H9 (cell line): ENCODE measurements around the gene CLCN6. TPM values are rescaled to one million over a fixed set of nuclear protein-coding genes. Genes with fewer than 3 reads are reported as not detected.

ENCODE experiments used
- DNase-seq: peaks from one replicate; pipeline ENCODE4 v3.0.0-alpha.2; 2017
- H2AFZ ChIP-seq: one replicate; pipeline ENCODE4 v1.6.1; 2013; ENCODE audit warnings: mild to moderate bottlenecking, low read length, control low read depth, moderate library complexity
- H2AK5ac ChIP-seq: 2 replicates; pipeline ENCODE4 v1.6.1; 2013; ENCODE audit warnings: low read length, control low read depth, mixed read lengths; ENCODE audit not compliant: insufficient read length
- H2BK120ac ChIP-seq: one replicate; pipeline ENCODE4 v1.6.1; 2013; ENCODE audit warnings: low read depth, mild to moderate bottlenecking, low read length, control low read depth, inconsistent platforms; ENCODE audit not compliant: poor library complexity, severe bottlenecking
- H2BK12ac ChIP-seq: 2 replicates; pipeline ENCODE4 v1.6.1; 2013; ENCODE audit warnings: low read length, control low read depth, mixed read lengths, low read depth; ENCODE audit not compliant: insufficient read length
- H2BK15ac ChIP-seq: 2 replicates; pipeline ENCODE4 v1.6.1; 2013; ENCODE audit warnings: low read depth, low read length, control low read depth
- H2BK20ac ChIP-seq: one replicate; pipeline ENCODE4 v1.6.1; 2013; ENCODE audit warnings: low read depth, mild to moderate bottlenecking, low read length, control low read depth, inconsistent platforms; ENCODE audit not compliant: poor library complexity, severe bottlenecking
- H2BK5ac ChIP-seq: 2 replicates; pipeline ENCODE4 v1.6.1; 2013; ENCODE audit warnings: low read length, control low read depth, mixed read lengths; ENCODE audit not compliant: insufficient read length
- H3K14ac ChIP-seq: 2 replicates; pipeline ENCODE4 v1.6.1; 2013; ENCODE audit warnings: low read length, control low read depth; ENCODE audit not compliant: insufficient read depth
- H3K18ac ChIP-seq: 2 replicates; pipeline ENCODE4 v1.6.1; 2013; ENCODE audit warnings: low read depth, mild to moderate bottlenecking, mixed read lengths, low read length, control low read depth; ENCODE audit not compliant: insufficient read length
- H3K23ac ChIP-seq: 2 replicates; pipeline ENCODE4 v1.6.1; 2013; ENCODE audit warnings: low read length, control low read depth, mixed read lengths, low read depth; ENCODE audit not compliant: insufficient read length
- H3K23me2 ChIP-seq: 2 replicates; pipeline ENCODE4 v1.6.1; 2013; ENCODE audit warnings: low read depth, mild to moderate bottlenecking, mixed read lengths, low read length, control low read depth; ENCODE audit not compliant: insufficient read length, poor library complexity, severe bottlenecking
- H3K27ac ChIP-seq: 2 replicates; pipeline ENCODE4 v1.5.1; 2013; ENCODE audit warnings: low read length, control low read depth, mixed read lengths, low read depth; ENCODE audit not compliant: insufficient read length
- H3K27me3 ChIP-seq: 2 replicates; pipeline ENCODE4 v1.6.1; 2013; ENCODE audit warnings: low read length, control low read depth, inconsistent platforms; ENCODE audit not compliant: insufficient read depth
- H3K4ac ChIP-seq: 2 replicates; pipeline ENCODE4 v1.6.1; 2013; ENCODE audit warnings: low read depth, mild to moderate bottlenecking, control low read depth, inconsistent platforms, low read length, moderate library complexity
- H3K4me1 ChIP-seq: 2 replicates; pipeline ENCODE4 v1.6.1; 2013; ENCODE audit warnings: low read length, control low read depth, inconsistent platforms; ENCODE audit not compliant: insufficient read depth
- H3K4me2 ChIP-seq: 2 replicates; pipeline ENCODE4 v1.6.1; 2013; ENCODE audit warnings: low read length, control low read depth, mixed read lengths; ENCODE audit not compliant: insufficient read length, insufficient read depth
- H3K56ac ChIP-seq: 2 replicates; pipeline ENCODE4 v1.6.1; 2013; ENCODE audit warnings: low read depth, mild to moderate bottlenecking, mixed read lengths, low read length, control low read depth; ENCODE audit not compliant: insufficient read length
- H3K79me1 ChIP-seq: 2 replicates; pipeline ENCODE4 v1.6.1; 2013; ENCODE audit warnings: low read depth, mild to moderate bottlenecking, moderate library complexity, low read length, control low read depth, inconsistent platforms; ENCODE audit not compliant: insufficient read depth, poor library complexity, severe bottlenecking
- H3K79me2 ChIP-seq: 2 replicates; pipeline ENCODE4 v1.6.1; 2013; ENCODE audit warnings: low read length, control low read depth, inconsistent platforms; ENCODE audit not compliant: insufficient read depth
- H3K9ac ChIP-seq: 2 replicates; pipeline ENCODE4 v1.6.1; 2013; ENCODE audit warnings: low read length, control low read depth, mixed read lengths; ENCODE audit not compliant: insufficient read length; ENCODE audit errors: extremely low read depth
- H3K9me3 ChIP-seq: one replicate; pipeline ENCODE4 v1.6.1; 2013; ENCODE audit warnings: low read depth, low read length, inconsistent platforms; ENCODE audit not compliant: control insufficient read depth
- H3T11ph ChIP-seq: one replicate; pipeline ENCODE4 v1.6.1; 2013; ENCODE audit warnings: mild to moderate bottlenecking, low read length, control low read depth, inconsistent platforms
- H4K20me1 ChIP-seq: one replicate; pipeline ENCODE4 v1.6.1; 2013; ENCODE audit not compliant: control insufficient read depth, insufficient read length, insufficient read depth
- H4K5ac ChIP-seq: 2 replicates; pipeline ENCODE4 v1.6.1; 2013; ENCODE audit warnings: low read depth, mild to moderate bottlenecking, mixed read lengths, low read length, control low read depth; ENCODE audit not compliant: insufficient read length
- H4K8ac ChIP-seq: replicated peaks from 2 replicates; pipeline ENCODE4 v1.6.1; 2013; ENCODE audit warnings: low read length, control low read depth, mixed read lengths, low read depth; ENCODE audit not compliant: insufficient read length
- H4K91ac ChIP-seq: 2 replicates; pipeline ENCODE4 v1.6.1; 2013; ENCODE audit warnings: low read depth, mild to moderate bottlenecking, moderate library complexity, mixed read lengths, low read length, control low read depth; ENCODE audit not compliant: insufficient read length
- H3K27ac Mint-ChIP-seq, 3 experiments: 2 replicates in 2 of 3; 3 replicates in 1 of 3; pipeline ENCODE4 v1.8.0; 2020 to 2021; ENCODE audit warnings: mixed read lengths in 3 of 3, mild to moderate bottlenecking in 1 of 3, moderate library complexity in 1 of 3
- H3K27me3 Mint-ChIP-seq: 2 replicates; pipeline ENCODE4 v1.8.0; 2021; ENCODE audit warnings: low read depth, mild to moderate bottlenecking, moderate library complexity, mixed read lengths
- H3K36me3 Mint-ChIP-seq, 3 experiments: 2 replicates in 2 of 3; 3 replicates in 1 of 3; pipeline ENCODE4 v1.8.0; 2020 to 2021; ENCODE audit warnings: low read depth in 3 of 3, mixed read lengths in 3 of 3; ENCODE audit not compliant: insufficient read depth in 1 of 3
- H3K4me1 Mint-ChIP-seq, 2 experiments: 2 replicates each; pipeline ENCODE4 v1.8.0; 2020; ENCODE audit warnings: mixed read lengths in 2 of 2
- H3K4me3 Mint-ChIP-seq, 2 experiments: 2 replicates in 1 of 2; 3 replicates in 1 of 2; pipeline ENCODE4 v1.8.0; 2020 to 2021; ENCODE audit warnings: mild to moderate bottlenecking in 2 of 2, mixed read lengths in 2 of 2, moderate library complexity in 1 of 2
- H3K9me3 Mint-ChIP-seq, 2 experiments: 2 replicates in 1 of 2; 3 replicates in 1 of 2; pipeline ENCODE4 v1.8.0; 2020; ENCODE audit warnings: mild to moderate bottlenecking in 2 of 2, mixed read lengths in 2 of 2, moderate library complexity in 1 of 2
- CTCF ChIP-seq: fragments of 200-600 bp; sonication (generic); conservative IDR thresholded peaks from 3 replicates; pipeline ENCODE4 v1.8.0; 2021; ENCODE audit warnings: antibody characterized with exemption, mild to moderate bottlenecking
- WGBS: extraction: QIAGEN DNeasy Blood & Tissue Kit; methylation state at CpG from one replicate; pipeline ENCODE4 v1.1.7; 2013; ENCODE audit warnings: missing lambda C conversion rate, low lambda C conversion rate, mixed read lengths; ENCODE audit not compliant: insufficient read length; ENCODE audit errors: extremely low coverage; 5-methylcytosine and 5-hydroxymethylcytosine counted together
- total RNA-seq: library from RNA; stranded (reverse); gene quantifications from 2 replicates; pipeline ENCODE4 v1.2.1, GENCODE V29; 2021

CLCN6 gene
- total RNA-seq, 1 experiment from 2014 or later = 20.5 TPM

- Histone ChIP-seq H3K27me3 (no peaks in the 10 kb centered on the region), H4K91ac (no peak overlapping the region), H3K79me1 (no peaks in the 10 kb centered on the region), H2BK15ac (no peak overlapping the region), H3K27ac (no peak overlapping the region), H3K14ac (no peak overlapping the region), H3K4ac (no peak overlapping the region), H3K9ac (no peak overlapping the region), H2BK120ac (no peak overlapping the region), H3K23ac (no peak overlapping the region), H3K9me3 (no peaks in the 10 kb centered on the region), H3K18ac (no peak overlapping the region), H2BK12ac (no peak overlapping the region), H3K23me2 (no peaks in the 10 kb centered on the region), H3K4me2 (no peak overlapping the region), H3T11ph (no peak overlapping the region), H4K20me1 (no peaks in the 10 kb centered on the region), H4K5ac (no peak overlapping the region), H3K56ac (no peak overlapping the region), H2BK5ac (no peak overlapping the region), H2AK5ac (no peak overlapping the region), H2AFZ (no peak overlapping the region), H2BK20ac (no peak overlapping the region), H3K79me2 (no peaks in the 10 kb centered on the region), H3K4me1 (no peaks in the 10 kb centered on the region), H4K8ac (no peak overlapping the region)
- no peak for TF ChIP-seq CTCF
- DNase-seq = no peak
- Mint-ChIP-seq H3K4me1 (no peaks in the 10 kb centered on the region), H3K27me3 (no peaks in the 10 kb centered on the region), H3K4me3 (no peak overlapping the region), H3K27ac (no peak overlapping the region), H3K36me3 (peaks cover 26 to 93% (median 78%) of the 10 kb centered on the region in 3 experiments; a peak in 6 of 7 replicates), H3K9me3 (no peaks in the 10 kb centered on the region)
- WGBS = no CpG with 5 or more reads among the region's 20 CpGs
Observed at GRCh38 chr1:11839727-11840705, 34.0 kb downstream of the CLCN6 start.
